HG03135 (cell line): Measurements from ENCODE around the gene RHEB.

Experiments
- ATAC-seq: cut with Tn5 transposase; IDR thresholded peaks from one replicate; pipeline ENCODE4 v1.9.1; 2021; ENCODE audit warnings: mild to moderate bottlenecking, moderate library complexity; ENCODE audit not compliant: unreplicated experiment

Gene RHEB, protein sequence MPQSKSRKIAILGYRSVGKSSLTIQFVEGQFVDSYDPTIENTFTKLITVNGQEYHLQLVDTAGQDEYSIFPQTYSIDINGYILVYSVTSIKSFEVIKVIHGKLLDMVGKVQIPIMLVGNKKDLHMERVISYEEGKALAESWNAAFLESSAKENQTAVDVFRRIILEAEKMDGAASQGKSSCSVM

DNA sequence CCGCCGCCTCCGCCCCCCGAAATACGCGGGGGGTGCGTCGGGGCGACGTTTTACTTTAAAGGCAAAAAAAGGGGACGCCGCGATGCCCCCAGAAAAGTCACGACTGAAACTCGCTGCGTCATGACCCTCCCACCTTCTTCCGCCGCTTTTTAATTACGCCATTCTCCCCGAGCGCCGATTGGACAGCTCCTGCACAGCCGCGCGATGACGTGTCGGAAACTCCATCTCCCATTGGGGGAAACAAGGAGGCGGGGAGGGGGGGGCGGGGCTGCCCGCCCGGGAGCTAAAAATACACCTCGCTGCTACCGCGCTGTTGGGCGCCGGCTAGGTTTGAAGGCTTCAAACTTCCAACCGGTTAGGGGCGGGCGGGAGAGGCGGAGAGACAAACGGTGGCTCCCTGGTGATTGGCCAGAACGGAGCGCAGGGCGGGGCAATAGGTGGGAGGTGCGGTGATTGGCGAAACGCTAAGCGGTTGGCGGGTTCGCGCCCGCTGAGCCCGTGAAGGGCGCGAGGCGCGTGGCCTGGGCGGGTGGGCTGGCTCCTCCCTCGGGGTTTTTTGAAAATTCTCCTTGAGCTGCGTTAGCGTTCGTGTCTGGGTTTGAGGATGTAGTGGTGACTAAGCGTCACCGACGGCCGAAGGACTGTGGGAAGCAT, at the start of gene RHEB:
TSS of gene RHEB (minus strand) at position 131 of the 654 bp plus-strand sequence. CDS start 384 bp downstream, outside the sequence.
- ATAC-seq = peak; percentile 79

DNA sequence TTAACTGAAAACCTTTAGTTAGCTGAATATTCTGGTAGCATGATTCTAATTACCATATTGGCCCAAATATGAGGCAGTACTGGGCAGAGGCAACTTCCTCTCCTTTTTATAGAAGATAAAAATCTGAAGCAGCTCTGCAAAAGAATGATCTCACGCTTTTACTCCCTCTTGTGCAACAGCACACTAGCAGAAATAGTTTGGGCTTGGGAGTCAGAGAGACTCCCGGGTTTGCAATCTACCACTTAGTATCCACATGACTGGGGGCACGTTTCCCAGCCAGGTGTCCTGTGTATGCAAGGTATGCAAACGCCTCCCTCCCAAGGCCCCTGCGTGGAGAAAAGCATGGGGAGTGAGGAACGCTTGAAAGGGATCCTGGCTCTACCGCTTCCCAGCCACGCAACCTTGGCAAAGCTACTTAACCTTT, 47.2 kb upstream of the RHEB start:
- no peak for ATAC-seq

- ATAC-seq = no peak
Observed at GRCh38 chr7:151565541-151565940, 45.8 kb upstream of the RHEB start.

GRCh38 chr7:151560243-151560642, 40.5 kb upstream of the RHEB start:
- ATAC-seq = no peak

- ATAC-seq = no peak
Observed at GRCh38 chr7:151559557-151560183, 40.0 kb upstream of the RHEB start.

DNA sequence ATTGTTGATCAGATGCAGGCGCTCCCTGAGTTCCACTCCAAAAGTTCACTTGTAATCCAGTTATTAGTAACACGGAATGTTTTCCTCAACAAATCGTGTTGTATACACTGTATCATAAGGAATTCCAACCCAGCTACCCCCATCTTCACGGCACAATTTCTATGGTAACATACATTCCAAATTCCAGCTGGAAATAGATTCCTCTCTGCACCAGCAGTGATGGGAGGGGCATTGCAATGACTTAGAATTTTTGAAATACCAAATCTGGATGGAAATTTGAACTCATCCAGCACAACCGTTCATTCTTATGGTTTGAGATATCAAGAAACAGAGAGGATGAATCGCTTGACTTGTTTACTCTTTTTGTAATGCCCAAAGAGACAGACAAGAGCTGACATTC, 38.9 kb upstream of the RHEB start:
- ATAC-seq = no peak

DNA sequence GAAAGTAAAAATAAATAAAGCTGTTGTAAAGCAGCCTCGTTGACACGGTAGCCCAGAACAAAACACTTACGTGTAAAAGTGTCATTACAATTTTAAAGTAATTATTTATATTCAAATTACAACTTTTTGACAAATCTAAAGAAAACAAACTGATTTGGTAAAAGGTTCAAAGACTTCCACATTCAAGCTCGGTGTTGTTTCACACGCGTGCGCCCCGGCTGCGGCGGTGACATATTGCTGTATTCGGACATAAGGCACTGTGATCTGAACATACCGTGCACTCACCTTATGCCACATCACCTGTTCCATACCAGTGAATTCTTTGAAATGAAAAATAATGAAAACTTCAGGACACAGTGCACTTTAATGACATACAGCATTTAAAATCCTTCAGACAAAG, 36.9 kb upstream of the RHEB start:
- no peak for ATAC-seq

GRCh38 chr7:151553356-151553755, 33.7 kb upstream of the RHEB start:
- ATAC-seq = no peak

DNA sequence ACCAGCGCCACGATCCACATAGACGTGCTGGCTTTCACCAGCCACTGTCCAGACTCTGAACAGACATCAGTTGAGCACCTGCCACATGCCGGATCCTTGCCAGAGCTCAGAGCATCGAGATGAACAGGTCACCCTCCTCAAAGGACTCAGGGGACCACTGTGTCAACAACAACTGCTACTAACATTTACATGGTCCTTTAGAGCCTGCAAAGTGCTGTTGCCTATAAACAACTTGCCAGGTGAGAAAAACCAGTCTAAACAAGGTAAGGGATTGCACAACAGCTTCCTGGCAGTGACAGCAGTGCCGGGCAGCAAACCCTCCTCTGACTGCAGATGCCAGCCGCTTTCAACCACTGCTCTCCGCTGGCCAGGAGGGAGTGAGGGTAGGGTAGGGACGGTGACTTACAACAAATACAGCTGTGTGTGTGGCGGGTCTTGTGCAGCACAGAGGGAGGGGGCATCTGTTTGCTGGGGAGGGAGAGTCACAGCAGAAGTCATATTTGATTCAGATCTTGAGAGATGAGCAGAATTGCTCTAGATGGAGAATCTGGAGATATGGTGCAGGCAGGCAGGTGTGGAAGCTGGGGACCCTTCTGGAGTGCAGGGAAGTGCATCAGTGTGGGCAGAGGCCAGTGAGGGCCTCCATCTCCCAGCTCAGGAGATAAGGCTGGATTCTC, 32.8 kb upstream of the RHEB start:
- no peak for ATAC-seq

- ATAC-seq = no peak
Observed at GRCh38 chr7:151551820-151552219, 32.1 kb upstream of the RHEB start.

DNA sequence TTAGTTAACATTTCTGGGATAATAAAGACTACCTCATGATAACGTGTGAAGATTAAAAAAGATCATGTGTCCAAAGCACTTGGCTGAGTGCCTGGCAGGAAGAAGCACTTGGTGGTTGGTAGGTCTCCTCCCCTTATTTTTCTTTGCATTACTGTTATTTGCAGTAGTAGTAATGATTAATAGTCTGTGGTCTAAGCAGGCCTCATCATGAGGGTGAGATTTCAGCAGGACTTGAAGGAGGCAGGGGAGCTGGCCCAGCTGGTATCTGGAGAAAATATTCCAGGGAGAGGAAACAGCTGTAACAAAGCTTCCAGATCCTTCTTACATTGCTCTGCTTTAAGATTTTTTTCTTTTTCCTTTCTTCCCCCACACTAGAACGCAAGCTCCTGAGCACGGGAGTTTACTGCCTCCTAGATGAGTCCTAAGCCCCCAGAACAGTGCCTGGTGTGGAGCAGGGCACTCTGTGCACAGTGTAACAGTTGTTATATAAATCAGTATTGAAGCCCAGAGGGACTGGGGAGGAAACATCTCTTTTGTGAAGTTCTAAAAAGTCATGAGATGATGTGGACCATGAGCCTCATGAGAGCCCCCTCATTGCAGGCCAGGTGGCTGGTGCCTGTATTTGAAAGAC, 31.1 kb upstream of the RHEB start:
- ATAC-seq = no peak

DNA sequence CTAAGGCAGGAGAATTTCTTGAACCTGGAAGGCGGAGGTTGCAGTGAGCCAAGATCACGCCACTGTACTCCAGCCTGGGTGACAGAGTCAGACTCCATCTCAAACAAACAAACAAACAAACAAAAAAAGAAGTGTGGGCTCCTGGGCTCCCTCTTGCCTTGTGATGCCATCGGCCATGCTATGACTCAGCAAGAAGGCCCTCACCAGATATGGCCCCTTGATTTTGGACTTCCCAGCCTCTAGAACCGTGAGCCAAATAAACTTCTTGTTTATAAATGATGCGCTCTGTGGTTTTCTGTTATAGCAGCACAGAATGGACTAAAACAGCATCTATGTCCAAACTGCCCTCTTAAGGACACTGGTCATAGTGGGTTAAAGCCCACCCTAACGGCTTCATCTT, 29.9 kb upstream of the RHEB start:
- ATAC-seq = no peak

GRCh38 chr7:151549083-151549482, 29.4 kb upstream of the RHEB start:
- no peak for ATAC-seq

GRCh38 chr7:151544183-151544582, 24.5 kb upstream of the RHEB start:
- ATAC-seq = no peak

DNA sequence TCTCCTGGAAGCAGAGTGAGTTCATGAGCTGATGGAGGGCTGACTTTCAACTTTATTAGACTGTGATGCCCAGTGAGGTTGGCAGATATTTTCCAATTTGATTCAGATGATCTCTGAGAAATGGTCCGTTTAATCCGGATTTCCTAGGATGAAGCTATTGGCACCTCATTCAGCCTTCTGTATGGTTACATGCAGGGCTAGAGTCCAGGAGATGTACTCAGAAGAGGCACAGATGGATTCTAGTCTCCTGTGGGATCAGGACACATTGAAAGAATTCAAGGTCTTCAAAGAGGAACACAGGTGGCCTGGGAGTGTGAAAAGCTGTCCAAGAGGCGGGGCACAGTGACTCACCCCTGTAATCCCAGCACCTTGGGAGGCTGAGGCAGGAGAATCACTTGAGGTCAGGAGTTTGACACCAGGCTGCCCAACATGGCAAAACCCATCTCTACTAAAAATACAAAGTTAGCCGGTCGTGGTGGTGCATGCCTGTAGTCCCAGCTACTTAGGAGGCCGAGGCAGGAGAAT, 23.0 kb upstream of the RHEB start:
- ATAC-seq = no peak

GRCh38 chr7:151541709-151542499, 22.2 kb upstream of the RHEB start:
- no peak for ATAC-seq

DNA sequence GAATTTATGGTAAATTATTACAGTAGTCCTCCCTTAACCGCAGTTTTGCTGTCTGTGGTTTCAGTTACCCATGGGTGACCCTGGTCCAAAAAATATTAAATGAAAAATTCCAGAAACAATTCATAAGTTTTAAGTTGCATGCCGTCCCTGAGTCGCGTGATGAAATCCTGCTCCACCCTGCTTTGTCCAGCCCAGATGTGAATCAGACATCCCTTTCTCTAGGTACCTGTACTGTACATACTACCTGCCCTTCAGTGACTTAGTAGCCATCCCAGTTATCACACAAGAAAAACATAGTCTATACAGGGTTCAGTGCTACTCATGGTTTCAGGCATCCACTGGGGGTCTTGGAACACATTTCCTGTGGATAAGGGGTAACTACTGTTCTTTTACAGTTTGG, 20.5 kb upstream of the RHEB start:
- ATAC-seq = no peak

- no peak for ATAC-seq
Observed at GRCh38 chr7:151539088-151539671, 19.5 kb upstream of the RHEB start.

DNA sequence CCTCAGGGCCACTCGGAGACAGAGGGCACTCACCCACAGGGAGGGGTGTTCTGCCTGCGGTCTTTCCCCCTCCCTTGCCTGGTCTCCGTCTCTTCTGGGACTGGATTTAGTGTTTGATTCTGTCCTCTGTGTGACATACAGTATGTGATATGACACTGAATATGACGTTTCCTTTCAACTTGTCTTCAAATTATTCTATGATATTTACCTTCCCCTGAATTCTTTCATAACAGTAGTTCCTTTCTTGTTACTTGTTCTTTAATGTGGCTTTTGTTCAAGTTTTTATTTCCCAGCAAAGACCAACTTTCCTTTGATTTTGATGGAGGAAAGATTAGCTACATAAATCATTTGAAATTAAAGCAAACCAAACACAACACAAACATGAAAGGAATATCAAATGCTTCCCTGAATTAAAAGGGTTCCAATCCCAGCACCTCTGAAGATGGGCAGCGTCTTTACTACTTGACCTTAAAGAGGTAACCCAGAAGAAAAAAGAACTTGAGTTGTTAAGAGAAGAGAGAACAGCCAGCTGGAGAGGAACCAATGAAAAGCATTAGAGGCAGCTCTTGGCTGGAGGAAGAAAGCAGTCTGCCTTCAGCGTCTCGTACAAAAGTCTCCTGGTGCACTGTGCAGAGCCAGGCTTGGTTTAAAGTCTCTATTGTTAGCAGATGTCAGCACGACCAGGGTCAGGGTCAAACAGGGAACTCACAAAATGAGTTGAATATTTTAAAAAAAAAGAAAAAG, 18.3 kb upstream of the RHEB start:
- no peak for ATAC-seq
